SK-N-SH (cell line): ENCODE data around the gene MMP2.

Source experiments
- CTCF ChIP-seq: fragments of 200-600 bp; sonication (generic); IDR thresholded peaks from 2 replicates; pipeline ENCODE4 v1.6.1; 2017; ENCODE audit warnings: antibody characterized with exemption, mild to moderate bottlenecking, moderate library complexity
- RFX5 ChIP-seq: IDR thresholded peaks from 2 replicates; pipeline ENCODE4 v1.6.1; 2012; ENCODE audit warnings: mild to moderate bottlenecking, improper control_type of control experiment, low read length

- no peak for TF ChIP-seq RFX5
- no peak for TF ChIP-seq CTCF
Observed at GRCh38 chr16:55555436-55555835, 76.4 kb downstream of the MMP2 start.
